ENCODE results near the gene HES5.
A peak's percentile ranks its signal among the peaks of the same experiment; 100 is the strongest.

The HES5 gene

GRCh38 chr1:2504225-2504948 lies 25.7 kb downstream of the HES5 start:
- H3K9me3 ChIP-seq (ENCODE audit: severe bottlenecking): no peaks in the 10 kb centered on the region
- H3K36me3 ChIP-seq: peaks cover 76% of the 10 kb centered on the region
- TF ChIP-seq, protein P1, sequence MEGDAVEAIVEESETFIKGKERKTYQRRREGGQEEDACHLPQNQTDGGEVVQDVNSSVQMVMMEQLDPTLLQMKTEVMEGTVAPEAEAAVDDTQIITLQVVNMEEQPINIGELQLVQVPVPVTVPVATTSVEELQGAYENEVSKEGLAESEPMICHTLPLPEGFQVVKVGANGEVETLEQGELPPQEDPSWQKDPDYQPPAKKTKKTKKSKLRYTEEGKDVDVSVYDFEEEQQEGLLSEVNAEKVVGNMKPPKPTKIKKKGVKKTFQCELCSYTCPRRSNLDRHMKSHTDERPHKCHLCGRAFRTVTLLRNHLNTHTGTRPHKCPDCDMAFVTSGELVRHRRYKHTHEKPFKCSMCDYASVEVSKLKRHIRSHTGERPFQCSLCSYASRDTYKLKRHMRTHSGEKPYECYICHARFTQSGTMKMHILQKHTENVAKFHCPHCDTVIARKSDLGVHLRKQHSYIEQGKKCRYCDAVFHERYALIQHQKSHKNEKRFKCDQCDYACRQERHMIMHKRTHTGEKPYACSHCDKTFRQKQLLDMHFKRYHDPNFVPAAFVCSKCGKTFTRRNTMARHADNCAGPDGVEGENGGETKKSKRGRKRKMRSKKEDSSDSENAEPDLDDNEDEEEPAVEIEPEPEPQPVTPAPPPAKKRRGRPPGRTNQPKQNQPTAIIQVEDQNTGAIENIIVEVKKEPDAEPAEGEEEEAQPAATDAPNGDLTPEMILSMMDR (IDR thresholded peaks at IDR 0.05; ENCODE audit: low read depth, low read length): no peak
- H3K27ac ChIP-seq: peak overlapping the region; percentile 61
- DNase-seq: no peak
- no peak overlapping the region for H3K4me3 ChIP-seq (ENCODE audit: low read depth, low read length)
- H3K27me3 ChIP-seq (ENCODE audit: insufficient read depth, low read depth, severe bottlenecking): no peaks in the 10 kb centered on the region

GRCh38 chr1:2503554-2504224 lies 26.4 kb downstream of the HES5 start:
- Histone ChIP-seq H3K27ac (0 out of 2 replicates have a peak overlapping the region, but pooled peaks have one; percentile 61), H3K36me3 (peaks cover 76% of the 10 kb centered on the region), H3K9me3 (ENCODE audit: severe bottlenecking) (no peaks in the 10 kb centered on the region), H3K27me3 (ENCODE audit: insufficient read depth, low read depth, severe bottlenecking) (no peaks in the 10 kb centered on the region), H3K4me3 (ENCODE audit: low read depth, low read length) (no peak overlapping the region)
- no peak for DNase-seq
- TF ChIP-seq, protein P1 (IDR thresholded peaks at IDR 0.05; ENCODE audit: low read depth, low read length): no peak

- TF ChIP-seq, protein P1 (IDR thresholded peaks at IDR 0.05; ENCODE audit: low read depth, low read length): no peak
- no peak for DNase-seq
- no peak overlapping the region for H3K4me3 ChIP-seq (ENCODE audit: low read depth, low read length)
- H3K9me3 ChIP-seq (ENCODE audit: severe bottlenecking): no peaks in the 10 kb centered on the region
- H3K27me3 ChIP-seq (ENCODE audit: insufficient read depth, low read depth, severe bottlenecking): no peaks in the 10 kb centered on the region
- no peak overlapping the region for H3K27ac ChIP-seq
- H3K36me3 ChIP-seq: peaks cover 70% of the 10 kb centered on the region
Measured at GRCh38 chr1:2502661-2503553, 27.2 kb downstream of the HES5 start.

- TF ChIP-seq, protein P1 (IDR thresholded peaks at IDR 0.05; ENCODE audit: low read depth, low read length): no peak
- Histone ChIP-seq H3K27ac (no peak overlapping the region), H3K36me3 (peaks cover 71% of the 10 kb centered on the region), H3K27me3 (ENCODE audit: insufficient read depth, low read depth, severe bottlenecking) (no peaks in the 10 kb centered on the region), H3K4me3 (ENCODE audit: low read depth, low read length) (no peak overlapping the region), H3K9me3 (ENCODE audit: severe bottlenecking) (no peaks in the 10 kb centered on the region)
- no peak for DNase-seq
Measured at GRCh38 chr1:2502210-2502609, 27.9 kb downstream of the HES5 start.

GRCh38 chr1:2501820-2502119 lies 28.3 kb downstream of the HES5 start:
- H3K36me3 ChIP-seq: peaks cover 75% of the 10 kb centered on the region
- TF ChIP-seq, protein P1 (IDR thresholded peaks at IDR 0.05; ENCODE audit: low read depth, low read length): no peak
- no peak for DNase-seq
- no peak overlapping the region for H3K4me3 ChIP-seq (ENCODE audit: low read depth, low read length)
- no peaks in the 10 kb centered on the region for H3K9me3 ChIP-seq (ENCODE audit: severe bottlenecking)
- H3K27ac ChIP-seq: peak overlapping the region; percentile 32
- H3K27me3 ChIP-seq (ENCODE audit: insufficient read depth, low read depth, severe bottlenecking): no peaks in the 10 kb centered on the region

All from WERI-Rb-1 (cell line).